Activated CD4-positive, alpha-beta T cell treated with anti-CD3 and anti-CD28 coated beads for 48 hours (primary cell): Measurements from ENCODE around the gene PANK4.
"Not testable (repeated sequence)": the region's sequence is repeated elsewhere in the genome, so short reads cannot be mapped to it uniquely, and the experiment has no call there.

Source experiments
- DNase-seq: peaks from one replicate; pipeline ENCODE4 v3.0.0-alpha.2; 2020

Gene PANK4

DNA sequence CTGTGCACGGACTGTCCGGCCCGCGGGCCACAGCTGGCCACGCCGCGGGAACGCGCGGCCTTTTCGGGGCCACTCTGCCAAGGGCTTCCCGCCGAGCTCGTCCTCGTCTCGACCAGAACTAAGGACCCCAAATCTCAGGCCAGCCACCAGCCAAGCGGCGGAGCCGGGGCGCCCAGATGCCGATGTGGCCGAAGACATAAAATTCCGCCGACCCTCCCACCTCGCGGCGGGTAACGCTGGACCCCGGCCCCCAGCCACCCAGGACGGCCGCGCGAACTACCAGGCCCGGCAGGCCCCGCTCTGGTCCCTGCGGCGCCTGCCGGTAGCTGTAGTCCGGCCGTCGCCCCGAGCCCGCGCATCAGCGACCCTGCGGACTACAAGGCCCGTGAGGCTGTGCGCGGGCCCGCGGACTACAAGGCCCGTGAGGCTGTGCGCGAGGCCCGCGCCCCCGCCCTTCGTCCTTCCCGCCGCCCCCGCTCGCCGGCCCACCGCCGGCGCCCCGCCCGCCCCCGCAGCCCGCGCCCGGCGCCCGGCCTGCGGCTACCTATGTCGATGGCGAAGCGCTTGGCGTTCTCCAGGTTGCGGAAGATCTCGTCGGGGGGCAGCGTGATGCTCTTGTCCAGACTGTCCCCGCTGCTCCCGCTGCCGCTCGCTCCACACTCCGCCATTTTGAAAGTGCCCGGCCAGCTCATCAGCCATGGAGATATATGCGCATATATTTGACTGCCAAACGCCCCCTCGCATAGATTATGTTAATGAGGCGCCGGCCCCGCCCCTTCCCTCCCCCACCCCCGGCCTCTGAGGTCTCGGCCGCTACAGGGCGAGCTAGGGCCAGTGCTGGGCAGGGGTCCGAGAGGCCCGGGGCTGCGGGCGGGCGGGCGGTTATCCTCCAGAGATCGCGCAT is at the start of gene PANK4:
PANK4 (minus strand) TSS at position 677 of the 904 bp plus-strand sequence; CDS start at position 668, 9 bp downstream.
- DNase-seq, result peak; percentile 93

DNA sequence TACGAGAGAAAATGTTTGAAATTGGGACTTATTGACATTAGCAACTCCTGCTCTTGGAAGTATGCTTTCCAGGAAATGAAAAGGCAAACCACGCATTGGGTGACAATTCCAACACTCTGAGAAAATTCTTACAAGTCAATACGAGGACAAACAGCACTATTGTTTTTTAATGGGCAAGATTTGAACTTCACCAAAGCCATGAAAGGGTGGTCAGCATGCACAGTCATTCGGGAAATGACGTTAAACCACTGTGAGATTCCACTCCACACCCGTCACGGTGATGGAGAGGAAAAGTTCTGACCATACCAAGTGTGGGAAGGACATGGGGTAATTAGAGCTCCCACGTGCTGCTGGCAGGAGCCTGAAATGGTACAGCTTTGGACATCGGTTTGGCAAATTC is 48.0 kb upstream of the PANK4 start:
- DNase-seq, result no peak

DNA sequence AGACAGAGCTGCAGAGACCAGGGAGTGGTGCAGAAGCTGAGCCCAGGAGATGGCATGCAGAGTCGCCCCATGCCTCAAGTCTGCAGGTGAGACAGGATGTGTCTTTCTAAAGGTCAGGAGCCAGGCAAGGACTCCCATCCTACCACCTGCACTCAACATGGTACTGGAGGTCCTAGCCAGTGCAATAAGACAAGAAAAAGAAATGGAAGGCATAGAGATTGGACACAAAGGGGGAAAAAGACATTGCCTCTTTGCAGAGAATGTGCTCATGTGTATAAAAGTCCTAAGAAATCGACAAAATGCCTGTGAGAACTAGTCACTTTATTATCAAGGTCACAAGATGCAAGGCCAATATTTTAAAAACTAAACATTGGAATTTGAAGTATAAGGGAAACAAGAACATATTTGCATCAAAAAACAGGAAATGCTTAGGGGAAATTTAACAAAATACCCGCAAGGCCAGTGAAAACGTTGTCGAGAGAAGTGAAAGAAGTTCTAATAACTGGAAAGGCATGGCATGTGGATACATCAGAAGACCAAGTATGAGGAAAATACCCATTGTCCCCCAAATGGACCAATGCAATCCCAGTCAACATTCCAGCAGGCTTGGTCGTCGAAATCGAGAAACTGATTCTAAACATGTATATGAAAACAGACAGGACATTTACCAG is 47.0 kb upstream of the PANK4 start:
- DNase-seq, result no peak

DNA sequence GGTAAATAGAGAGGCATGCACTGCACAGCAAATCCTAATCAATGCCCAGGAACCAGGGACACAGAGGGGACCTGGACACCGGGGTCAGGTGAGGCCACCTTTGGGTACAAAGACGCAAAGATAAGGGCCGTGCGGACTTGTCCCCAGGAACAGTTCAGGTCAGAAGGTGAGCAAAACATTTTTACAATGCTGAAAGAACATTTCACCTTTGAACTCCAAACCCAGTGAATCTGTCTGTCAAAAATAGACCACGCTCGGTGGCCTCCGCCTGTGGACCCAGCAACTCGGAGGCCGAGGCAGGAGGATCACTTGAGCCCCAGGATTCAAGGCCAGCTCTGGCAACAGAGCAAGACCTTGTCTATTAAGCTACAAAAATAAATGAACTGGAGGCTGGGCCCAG is 45.0 kb upstream of the PANK4 start:
- no peak for DNase-seq

DNA sequence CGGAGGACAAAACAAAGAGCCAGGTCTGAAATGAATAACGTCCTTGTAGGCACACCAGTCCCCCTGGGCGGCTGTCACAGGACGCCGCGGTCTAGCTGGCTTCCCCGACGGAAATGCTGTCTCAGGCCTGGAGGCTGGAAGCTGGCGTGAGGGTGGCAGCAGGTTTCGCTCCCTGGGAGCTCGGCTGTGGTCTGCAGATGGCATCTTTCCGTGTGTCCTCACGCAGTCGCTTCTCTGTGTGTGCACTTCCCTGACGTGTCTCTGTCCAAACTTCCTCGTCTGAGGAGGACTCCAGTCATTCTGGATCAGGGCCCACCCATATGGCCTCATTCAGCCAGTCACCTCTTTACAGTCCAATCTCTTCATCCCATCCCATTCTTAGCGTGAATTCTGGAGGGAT is 43.9 kb upstream of the PANK4 start:
- no peak for DNase-seq

GRCh38 chr1:2569703-2570102 is 43.3 kb upstream of the PANK4 start:
- DNase-seq, result not testable (repeated sequence)

- no peak for DNase-seq
Measured at GRCh38 chr1:2569060-2569459, 42.7 kb upstream of the PANK4 start.

- DNase-seq, result not testable (repeated sequence)
Measured at GRCh38 chr1:2568187-2568816, 41.9 kb upstream of the PANK4 start.

DNA sequence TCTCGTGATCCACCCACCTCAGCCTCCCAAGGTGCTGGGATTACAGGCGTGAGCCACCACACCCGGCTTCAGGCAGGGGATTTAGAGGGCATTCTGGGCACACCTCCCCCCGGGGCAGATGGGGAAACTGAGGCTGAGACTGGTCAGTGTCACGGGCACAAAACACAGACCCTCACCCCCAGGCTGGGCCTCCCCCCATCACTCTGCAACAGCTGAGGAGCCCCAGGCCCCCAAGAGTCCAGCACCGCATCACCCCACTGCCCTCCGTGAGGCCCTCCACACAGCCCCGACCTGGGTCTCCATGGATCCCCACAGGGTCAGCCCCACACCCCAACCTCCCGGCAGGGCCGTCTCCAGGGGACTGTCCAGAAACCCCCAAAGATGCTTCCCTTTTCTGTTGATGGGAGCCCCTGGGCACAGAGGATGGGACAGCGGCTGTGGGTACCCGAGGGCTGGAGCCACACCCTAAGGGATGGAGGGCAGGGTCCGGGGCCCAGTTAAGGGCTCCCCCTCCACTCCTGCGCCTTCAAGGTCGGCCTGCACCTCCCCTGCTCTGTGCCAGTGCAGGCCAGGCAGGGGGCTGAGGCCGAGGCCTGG is 40.8 kb upstream of the PANK4 start:
- DNase-seq, result no peak

GRCh38 chr1:2566101-2567045 is 40.0 kb upstream of the PANK4 start:
- no peak for DNase-seq

DNA sequence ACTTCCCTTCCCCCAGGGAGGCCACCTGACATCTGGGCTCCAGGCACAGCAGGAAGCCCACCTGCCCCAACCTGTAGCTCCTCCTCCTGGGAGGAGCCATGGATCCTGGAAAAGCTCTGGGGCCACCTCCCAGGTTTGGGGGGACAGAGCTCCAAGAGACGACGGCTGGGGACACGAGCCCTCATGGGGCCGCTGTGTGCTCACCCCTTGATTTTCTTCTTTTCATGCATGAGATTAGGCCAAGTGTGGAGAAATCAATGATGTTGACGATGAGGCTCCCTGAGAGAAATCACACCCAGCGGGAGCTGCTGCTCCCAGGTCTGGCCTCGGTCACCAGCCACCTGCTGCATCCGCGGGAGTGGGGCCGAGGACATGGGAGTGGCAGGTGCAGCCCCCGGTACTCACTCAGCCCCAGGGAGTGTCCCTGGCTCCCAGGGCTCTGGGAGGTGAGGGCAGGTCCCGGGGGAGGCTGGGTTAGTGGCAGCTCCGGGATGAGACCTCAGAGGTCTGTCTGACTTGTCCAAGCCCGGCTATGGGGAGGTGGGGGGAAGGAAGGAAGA is 38.5 kb upstream of the PANK4 start:
- no peak for DNase-seq

GRCh38 chr1:2564006-2564814 is 37.8 kb upstream of the PANK4 start:
- no peak for DNase-seq

DNA sequence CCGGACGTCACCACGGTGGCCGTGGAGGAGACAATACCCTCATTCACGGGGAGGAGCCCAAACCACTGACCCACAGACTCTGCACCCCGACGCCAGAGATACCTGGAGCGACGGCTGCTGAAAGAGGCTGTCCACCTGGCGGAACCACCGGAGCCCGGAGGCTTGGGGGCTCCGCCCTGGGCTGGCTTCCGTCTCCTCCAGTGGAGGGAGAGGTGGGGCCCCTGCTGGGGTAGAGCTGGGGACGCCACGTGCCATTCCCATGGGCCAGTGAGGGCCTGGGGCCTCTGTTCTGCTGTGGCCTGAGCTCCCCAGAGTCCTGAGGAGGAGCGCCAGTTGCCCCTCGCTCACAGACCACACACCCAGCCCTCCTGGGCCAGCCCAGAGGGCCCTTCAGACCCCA is 36.8 kb upstream of the PANK4 start:
- DNase-seq, result no peak

GRCh38 chr1:2561898-2562895 is 35.8 kb upstream of the PANK4 start:
- no peak for DNase-seq

- DNase-seq, result no peak
Measured at GRCh38 chr1:2561446-2561845, 35.0 kb upstream of the PANK4 start.

DNA sequence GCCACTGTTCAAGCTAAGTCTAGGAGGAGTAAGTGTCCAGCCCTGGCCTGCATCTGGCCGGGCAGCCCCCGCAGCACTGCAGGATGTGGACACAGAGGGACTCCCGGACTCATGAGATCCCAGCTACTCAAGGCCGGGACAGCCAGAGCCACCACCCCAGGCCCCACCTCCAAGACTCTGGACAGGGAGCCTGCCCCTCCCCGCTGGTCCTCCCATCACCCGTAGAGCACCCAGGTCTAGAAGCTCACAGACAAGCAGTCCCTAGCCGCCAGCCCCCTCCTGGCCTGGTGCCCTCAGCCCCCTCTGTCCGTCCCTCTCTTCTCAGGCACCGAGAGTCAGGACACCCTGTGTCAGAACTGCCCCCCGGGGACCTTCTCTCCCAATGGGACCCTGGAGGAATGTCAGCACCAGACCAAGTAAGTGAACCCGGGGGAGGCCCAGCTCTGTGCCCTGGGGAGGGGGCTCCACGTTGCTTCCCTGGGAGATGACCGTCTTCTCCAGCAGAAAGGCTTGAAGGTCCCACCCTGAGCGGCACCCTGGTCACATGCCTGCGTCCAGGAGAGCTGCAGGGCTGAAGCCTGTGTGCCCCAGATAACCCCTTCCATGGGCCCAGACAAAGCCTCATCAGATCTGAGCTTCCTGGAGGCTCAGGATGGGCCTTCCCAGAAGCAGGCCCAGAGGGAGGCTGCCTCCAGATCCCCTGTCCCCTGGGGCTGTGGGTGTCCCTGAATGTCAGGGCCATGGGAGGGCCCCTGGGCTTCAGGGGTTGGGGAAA is 34.1 kb upstream of the PANK4 start:
- DNase-seq, result no peak

DNA sequence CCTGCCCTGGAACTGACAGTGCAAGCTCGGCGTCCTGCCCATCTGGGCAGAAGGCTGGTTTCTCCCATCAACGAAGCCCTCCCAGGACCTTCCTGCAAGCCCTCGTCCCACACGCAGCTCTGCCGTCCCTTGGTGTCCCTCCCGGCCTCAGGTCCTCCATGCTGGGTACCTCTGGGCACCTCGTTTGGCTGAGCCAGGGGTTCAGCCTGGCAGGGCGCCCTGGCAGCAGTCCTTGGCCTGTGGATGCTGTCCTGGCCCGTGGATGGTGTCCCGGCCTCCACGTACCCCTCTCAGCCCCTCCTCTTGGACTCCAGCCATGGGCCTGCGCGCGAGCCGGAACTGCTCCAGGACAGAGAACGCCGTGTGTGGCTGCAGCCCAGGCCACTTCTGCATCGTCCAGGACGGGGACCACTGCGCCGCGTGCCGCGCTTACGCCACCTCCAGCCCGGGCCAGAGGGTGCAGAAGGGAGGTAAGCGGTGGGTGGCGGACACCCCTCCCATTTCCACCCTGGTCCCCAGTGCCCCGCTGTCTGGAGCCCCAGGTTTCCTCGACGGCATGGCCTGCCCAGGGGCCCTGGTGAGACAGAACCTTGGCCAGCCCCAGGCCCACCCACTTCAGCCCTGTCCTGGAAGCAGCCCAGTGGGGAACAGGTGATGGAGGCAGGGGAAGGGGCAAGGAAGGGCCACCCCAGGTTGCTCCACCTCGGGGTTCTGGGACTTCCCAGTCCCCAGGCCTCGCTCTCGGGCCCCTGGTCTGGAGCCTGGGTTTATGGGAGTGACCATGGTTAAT is 33.3 kb upstream of the PANK4 start:
- no peak for DNase-seq

DNA sequence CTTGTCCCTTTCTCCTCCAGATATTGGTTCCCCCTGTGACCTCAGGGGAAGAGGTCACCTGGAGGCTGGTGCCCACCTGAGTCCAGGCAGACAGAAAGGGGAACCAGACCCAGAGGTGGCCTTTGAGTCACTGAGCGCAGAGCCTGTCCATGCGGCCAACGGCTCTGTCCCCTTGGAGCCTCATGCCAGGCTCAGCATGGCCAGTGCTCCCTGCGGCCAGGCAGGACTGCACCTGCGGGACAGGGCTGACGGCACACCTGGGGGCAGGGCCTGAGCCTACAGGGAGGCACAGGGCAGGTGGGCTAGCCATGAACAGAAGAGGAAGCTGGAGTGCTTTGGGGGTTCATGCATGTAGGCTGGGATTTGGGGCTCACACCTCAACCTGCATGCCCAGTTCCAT is 32.5 kb upstream of the PANK4 start:
- no peak for DNase-seq
